PC-3 (cell line): ENCODE results near the gene TSSK2. TPM values are rescaled to one million over a fixed set of nuclear protein-coding genes. Genes with fewer than 3 reads are reported as not detected.
A peak's percentile ranks its signal among the peaks of the same experiment; 100 is the strongest.

Experiments used
- ATAC-seq: fragments of 200-7000 bp; cut with Tn5 transposase; 2 replicates; pipeline ENCODE4 v1.9.1; 2020; ENCODE audit warnings: mild to moderate bottlenecking, moderate library complexity
- BruUV-seq: library from RNA; stranded (reverse); fragments of 400-500 nt; replicated peaks from 2 replicates; lab custom pipeline; 2021; lab: Mats Ljungman, UMichigan
- CTCF ChIA-PET: fragments of 300-600 bp; sonication (Branson Sonifier 250); formaldehyde crosslinking; loops from one replicate; lab custom pipeline; 2022; ENCODE audit warnings: antibody characterized with exemption; lab: Charles Lee
- POLR2A ChIA-PET: fragments of 300-600 bp; sonication (Branson Sonifier 250); formaldehyde crosslinking; loops from one replicate; lab custom pipeline; 2022; ENCODE audit warnings: antibody characterized with exemption; ENCODE audit not compliant: unreplicated experiment; lab: Charles Lee
- DNase-seq: peaks from one replicate; pipeline ENCODE4 v3.0.0-alpha.2; 2015
- H2AFZ ChIP-seq: fragments of 300-600 bp; sonication (generic); 2 replicates; pipeline ENCODE4 v1.6.0; 2016; ENCODE audit warnings: antibody characterized with exemption, low read length
- H3F3A ChIP-seq: fragments of 300-600 bp; sonication (generic); one replicate; pipeline ENCODE4 v1.6.0; 2017; ENCODE audit warnings: antibody characterized with exemption, low read length, control low read depth, mild to moderate bottlenecking; ENCODE audit not compliant: unreplicated experiment
- H3K27ac ChIP-seq: fragments of 300-600 bp; sonication (generic); 2 replicates; pipeline ENCODE4 v1.5.1; 2016; ENCODE audit warnings: mild to moderate bottlenecking, low read length
- H3K27me3 ChIP-seq: fragments of 300-600 bp; sonication (generic); 2 replicates; pipeline ENCODE4 v1.6.1; 2016; ENCODE audit warnings: low read length, mixed read lengths
- H3K36me3 ChIP-seq: fragments of 300-600 bp; sonication (generic); 2 replicates; pipeline ENCODE4 v1.6.1; 2016; ENCODE audit warnings: low read depth, mixed run types, low read length, mixed read lengths
- H3K4me1 ChIP-seq: fragments of 300-600 bp; sonication (generic); 2 replicates; pipeline ENCODE4 v1.5.1; 2016; ENCODE audit warnings: low read length; ENCODE audit not compliant: insufficient read depth
- H3K4me2 ChIP-seq: fragments of 300-600 bp; sonication (generic); 2 replicates; pipeline ENCODE4 v1.6.0; 2016; ENCODE audit warnings: low read length
- H3K4me3 ChIP-seq: fragments of 300-600 bp; sonication (generic); 2 replicates; pipeline ENCODE4 v1.5.1; 2016; ENCODE audit warnings: mild to moderate bottlenecking, low read length, mixed read lengths
- H3K79me2 ChIP-seq: fragments of 300-600 bp; sonication (generic); 2 replicates; pipeline ENCODE4 v1.6.1; 2017; ENCODE audit warnings: low read length, mixed read lengths
- H3K9ac ChIP-seq: fragments of 300-600 bp; sonication (generic); 2 replicates; pipeline ENCODE4 v1.6.0; 2016; ENCODE audit warnings: mild to moderate bottlenecking, low read length
- H3K9me2 ChIP-seq: fragments of 300-600 bp; sonication (generic); replicated peaks from 2 replicates; pipeline ENCODE4 v1.6.1; 2016; ENCODE audit warnings: mixed run types, low read length, mixed read lengths
- H3K9me3 ChIP-seq: fragments of 300-600 bp; sonication (generic); 2 replicates; pipeline ENCODE4 v1.6.1; 2016; ENCODE audit warnings: low read length, mixed read lengths
- H4K20me1 ChIP-seq: fragments of 300-600 bp; sonication (generic); 2 replicates; pipeline ENCODE4 v1.6.1; 2016; ENCODE audit warnings: low read length, mixed read lengths
- CTCF ChIP-seq: fragments of 300-600 bp; sonication (generic); conservative IDR thresholded peaks from 2 replicates; pipeline ENCODE4 v1.5.1; 2017; ENCODE audit warnings: antibody characterized with exemption, low read depth, mild to moderate bottlenecking, low read length
- EZH2 ChIP-seq: fragments of 300-600 bp; sonication (generic); IDR thresholded peaks from one replicate; pipeline ENCODE4 v1.6.1; 2017; ENCODE audit warnings: antibody characterized with exemption, mild to moderate bottlenecking, low read length; ENCODE audit not compliant: unreplicated experiment
- EZH2phosphoT487 ChIP-seq: fragments of 300-600 bp; sonication (generic); IDR thresholded peaks from 2 replicates; pipeline ENCODE4 v1.6.1; 2018; ENCODE audit warnings: mild to moderate bottlenecking, antibody characterized with exemption, low read length, borderline replicate concordance
- intact Hi-C: fragments of 100-400 bp; cut with micrococcal nuclease; formaldehyde crosslinking; loops from 2 replicates; pipeline ENCODE4 v1.9.0; 2023
- total RNA-seq: library from RNA; depleted of rRNA; stranded (reverse); fragments of >200 nt; gene quantifications from 2 replicates; pipeline ENCODE4 v1.2.3, GENCODE V29; 2014

TSSK2 gene
- total RNA-seq, 1 experiment from 2014 or later, result not detected

DNA sequence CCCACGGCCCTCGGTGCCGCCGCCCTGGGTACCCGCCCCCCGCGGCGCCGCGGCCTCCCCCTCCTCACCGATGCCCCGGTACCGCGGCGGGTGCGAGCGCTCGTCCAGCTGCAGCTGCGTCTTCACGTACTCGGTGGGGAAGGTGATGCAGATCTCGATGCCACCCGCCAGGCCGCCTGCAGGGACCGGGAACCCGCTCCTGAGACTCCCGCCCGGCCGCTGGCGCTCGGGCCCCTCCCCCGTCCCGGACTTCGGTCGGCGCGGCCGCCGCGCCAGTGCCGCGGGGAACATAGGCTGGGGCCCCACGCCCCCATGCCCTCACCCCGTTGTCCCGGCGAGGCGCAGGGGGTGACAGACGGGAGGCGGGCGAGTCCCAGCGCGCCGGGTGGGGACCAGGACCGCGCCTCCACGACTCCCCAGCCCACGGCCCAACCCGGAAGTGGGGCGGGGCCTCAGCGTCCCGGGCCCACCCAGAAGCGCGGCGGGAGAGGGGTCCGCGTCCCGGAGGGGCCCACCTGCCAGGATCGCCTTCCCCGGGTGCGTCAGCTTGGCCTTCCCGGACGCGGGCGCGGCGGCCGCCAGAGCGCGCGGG, 47.1 kb downstream of the TSSK2 start:
- H3K9me2 ChIP-seq, result no peaks in the 10 kb centered on the region
- H3K4me3 ChIP-seq, result peak overlapping the region; percentile 88
- TF ChIP-seq EZH2 (no peak), EZH2phosphoT487 (no peak), CTCF (no peak)
- no peaks in the 10 kb centered on the region for H3K36me3 ChIP-seq
- intact Hi-C loops, result loop anchor here (2.0 kb wide), 3 partner anchors 33 to 109 kb away; partner anchors contain the start of gene ESS2
- peak overlapping the region; percentile 90 for H3K4me2 ChIP-seq
- no peaks in the 10 kb centered on the region for H3K27me3 ChIP-seq
- peak overlapping the region; percentile 25; the same call in 1 of the 2 replicates for H3K27ac ChIP-seq
- H4K20me1 ChIP-seq, result no peaks in the 10 kb centered on the region
- ChIA-PET POLR2A (interaction anchor here (0.6 kb wide), 1 partner anchor 24 kb away, joined by 3 read pairs; no protein-coding TSS in a partner anchor), CTCF (interaction anchor here (0.8 kb wide), 1 partner anchor 113 kb away, joined by 7 read pairs; the partner anchor contains the start of gene CLTCL1)
- ATAC-seq, result peak; percentile 23
- H3F3A ChIP-seq, result no peaks in the 10 kb centered on the region
- peak overlapping the region; percentile 81 for H3K9ac ChIP-seq
- no TSS peak for BruUV-seq
- no peaks in the 10 kb centered on the region for H3K9me3 ChIP-seq
- peak; percentile 25 for DNase-seq
- H3K79me2 ChIP-seq, result peaks cover 44% of the 10 kb centered on the region
- H2AFZ ChIP-seq, result peak overlapping the region; percentile 50
- peaks cover 8% of the 10 kb centered on the region; the same call in 1 of the 2 replicates for H3K4me1 ChIP-seq

DNA sequence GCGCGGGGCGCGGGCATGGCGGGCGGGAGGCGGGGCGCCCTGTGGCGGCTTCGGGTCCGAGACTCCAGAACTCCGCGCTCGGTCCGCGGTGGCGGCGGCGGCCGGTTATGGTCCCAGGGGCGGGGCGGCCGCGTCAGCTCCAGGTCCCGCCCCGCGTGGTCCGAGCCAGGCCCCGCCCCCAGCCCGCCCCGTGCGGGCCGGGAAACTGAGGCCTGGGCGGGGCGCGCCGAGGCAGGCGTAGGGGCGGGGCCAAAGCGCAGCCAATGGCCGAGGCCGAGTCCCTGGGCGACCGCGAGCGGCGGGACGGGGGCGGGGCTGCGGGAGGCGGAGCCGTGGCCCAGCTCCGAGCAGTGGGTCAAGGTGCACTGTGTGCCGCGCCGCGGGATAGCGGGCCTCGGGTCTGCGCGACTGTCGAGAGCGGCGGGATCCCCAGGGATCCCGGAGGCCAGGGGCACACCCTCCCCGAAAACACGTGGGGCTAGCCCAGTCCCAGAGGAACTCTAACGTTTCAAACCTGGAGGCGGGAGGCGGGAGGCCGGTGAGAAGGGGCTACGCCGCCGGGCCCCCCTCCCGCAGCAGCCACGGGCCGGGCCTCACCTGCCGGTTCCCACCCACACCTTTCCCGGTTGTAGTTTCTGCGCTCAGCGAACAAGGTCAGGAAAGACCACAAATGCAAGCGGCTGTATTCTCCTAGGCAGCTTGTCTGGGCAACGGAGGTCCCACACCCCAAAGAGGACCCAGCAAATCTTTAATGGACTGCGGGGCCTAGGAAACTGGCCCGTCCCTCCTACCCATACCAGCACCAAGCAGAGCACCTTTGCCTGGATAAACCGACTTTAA, 47.8 kb downstream of the TSSK2 start, which contains the start of gene SLC25A1:
SLC25A1 (minus strand) TSS at position 80 of the 840 bp plus-strand sequence; CDS start at position 17, 63 bp downstream.
- Histone ChIP-seq H4K20me1 (no peaks in the 10 kb centered on the region), H3K79me2 (peaks cover 37% of the 10 kb centered on the region), H3K4me1 (peaks cover under 1% of the 10 kb centered on the region; the same call in 1 of the 2 replicates), H3K4me3 (peak within 1 kb of the TSS; percentile 88), H3K9me2 (no peaks in the 10 kb centered on the region), H3K9ac (peak within 1 kb of the TSS; percentile 81), H3K36me3 (no peaks in the 10 kb centered on the region), H3K9me3 (no peaks in the 10 kb centered on the region), H2AFZ (peak within 1 kb of the TSS; percentile 89), H3K4me2 (peak within 1 kb of the TSS; percentile 90), H3K27ac (peak within 1 kb of the TSS; percentile 42), H3K27me3 (no peaks in the 10 kb centered on the region), H3F3A (no peaks in the 10 kb centered on the region)
- CTCF ChIA-PET, result interaction anchor here (0.6 to 1.3 kb wide), 3 partner anchors 112 to 121 kb away, joined by 3 to 7 read pairs (median 5); partner anchors contain the start of gene CLTCL1
- DNase-seq, result peak; percentile 85
- TF ChIP-seq EZH2phosphoT487 (no peak), EZH2 (no peak), CTCF (no peak)
- ATAC-seq, result peak; percentile 82
- intact Hi-C loops, result loop anchor here (2.0 kb wide), 3 partner anchors 34 to 108 kb away; partner anchors contain the start of gene ESS2
- TSS peak; percentile 47 for BruUV-seq
- POLR2A ChIA-PET, result interaction anchor here (0.6 to 0.9 kb wide), 2 partner anchors 23 to 34 kb away, joined by 3 to 6 read pairs; partner anchors contain the start of gene ESS2
